Right atrium auricular region (tissue), 2 donors: ENCODE data around the gene MIDN. TPM values are rescaled to one million over a fixed set of nuclear protein-coding genes. Genes with fewer than 3 reads are reported as not detected.

ENCODE experiments used
- DNase-seq: peaks from one replicate; pipeline ENCODE4 v3.0.0-alpha.2; 2019; ENCODE audit warnings: low spot score
- H3K27ac ChIP-seq, 2 donors: fragments of 200-600 bp; sonication (generic); 1 replicate in 1 of 2; 2 replicates in 1 of 2; pipeline ENCODE4 v1.5.1; 2016 to 2019
- H3K27me3 ChIP-seq, 2 donors: fragments of 200-600 bp; sonication (generic); one replicate each; pipeline versions ENCODE4 v1.5.1 to v1.6.0; 2017 to 2019
- H3K36me3 ChIP-seq: fragments of 200-600 bp; sonication (generic); one replicate; pipeline ENCODE4 v1.5.1; 2016
- H3K4me1 ChIP-seq, 2 donors: fragments of 200-600 bp; sonication (generic); one replicate each; pipeline versions ENCODE4 v1.5.1 to v1.6.0; 2017 to 2019
- H3K4me3 ChIP-seq, 2 donors: fragments of 200-600 bp; sonication (generic); 1 replicate in 1 of 2; 2 replicates in 1 of 2; pipeline ENCODE4 v1.5.1; 2017 to 2019; ENCODE audit warnings: mild to moderate bottlenecking in 1 of 2, moderate library complexity in 1 of 2
- H3K9me3 ChIP-seq, 2 donors: fragments of 200-600 bp; sonication (generic); one replicate each; pipeline ENCODE4 v1.5.1; 2019
- total RNA-seq, 2 donors: library from RNA; depleted of rRNA; stranded (reverse); fragments of >200 nt; gene quantifications; one replicate each; pipeline ENCODE4 v1.1.0, GENCODE V29; 2016
- TF ChIP-seq, protein P1 (sequence below), 2 donors: fragments of 200-600 bp; sonication (generic); IDR thresholded peaks; one replicate each; pipeline ENCODE4 v1.5.1; 2019; ENCODE audit warnings: antibody characterized with exemption in 2 of 2

Gene MIDN
- total RNA-seq, 2 donors from 2014 or later: 42.1 to 42.2 TPM

DNA sequence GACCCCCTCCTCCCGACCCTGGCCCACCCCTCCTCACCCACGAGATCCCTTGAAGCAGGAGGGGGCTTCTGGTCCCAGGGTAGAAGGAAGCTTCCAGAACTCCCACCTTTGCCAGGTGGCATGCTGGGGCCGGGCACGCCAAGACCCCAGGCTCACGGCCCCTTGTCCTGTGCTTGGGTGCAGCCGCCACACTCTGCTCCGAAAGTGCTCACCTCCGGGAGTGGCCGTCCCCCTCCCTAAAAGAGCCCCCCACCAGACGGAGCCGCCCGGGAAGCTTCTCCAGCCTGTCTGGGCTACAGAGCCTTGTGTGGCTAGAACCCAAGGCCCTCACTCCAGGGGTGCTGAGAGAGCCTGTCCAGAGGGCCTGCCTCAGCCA, 35.5 kb downstream of the MIDN start:
- TF ChIP-seq, protein P1, sequence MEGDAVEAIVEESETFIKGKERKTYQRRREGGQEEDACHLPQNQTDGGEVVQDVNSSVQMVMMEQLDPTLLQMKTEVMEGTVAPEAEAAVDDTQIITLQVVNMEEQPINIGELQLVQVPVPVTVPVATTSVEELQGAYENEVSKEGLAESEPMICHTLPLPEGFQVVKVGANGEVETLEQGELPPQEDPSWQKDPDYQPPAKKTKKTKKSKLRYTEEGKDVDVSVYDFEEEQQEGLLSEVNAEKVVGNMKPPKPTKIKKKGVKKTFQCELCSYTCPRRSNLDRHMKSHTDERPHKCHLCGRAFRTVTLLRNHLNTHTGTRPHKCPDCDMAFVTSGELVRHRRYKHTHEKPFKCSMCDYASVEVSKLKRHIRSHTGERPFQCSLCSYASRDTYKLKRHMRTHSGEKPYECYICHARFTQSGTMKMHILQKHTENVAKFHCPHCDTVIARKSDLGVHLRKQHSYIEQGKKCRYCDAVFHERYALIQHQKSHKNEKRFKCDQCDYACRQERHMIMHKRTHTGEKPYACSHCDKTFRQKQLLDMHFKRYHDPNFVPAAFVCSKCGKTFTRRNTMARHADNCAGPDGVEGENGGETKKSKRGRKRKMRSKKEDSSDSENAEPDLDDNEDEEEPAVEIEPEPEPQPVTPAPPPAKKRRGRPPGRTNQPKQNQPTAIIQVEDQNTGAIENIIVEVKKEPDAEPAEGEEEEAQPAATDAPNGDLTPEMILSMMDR (IDR thresholded peaks at IDR 0.05): no peak
- DNase-seq: no peak
- Histone ChIP-seq H3K9me3 (no peaks in the 10 kb centered on the region), H3K36me3 (peaks cover 6% of the 10 kb centered on the region), H3K4me1 (peaks cover 0 to 6% of the 10 kb centered on the region in 2 donors), H3K27ac (no peak overlapping the region), H3K27me3 (peaks cover 8 to 28% of the 10 kb centered on the region in 2 donors), H3K4me3 (no peak overlapping the region)

- peaks cover 0 to 6% of the 10 kb centered on the region in 2 donors for H3K4me1 ChIP-seq
- H3K9me3 ChIP-seq: no peaks in the 10 kb centered on the region
- no peak for DNase-seq
- TF ChIP-seq, protein P1 (IDR thresholded peaks at IDR 0.05): no peak
- H3K27me3 ChIP-seq: peaks cover 8 to 28% of the 10 kb centered on the region in 2 donors
- H3K4me3 ChIP-seq: no peak overlapping the region
- H3K27ac ChIP-seq: no peak overlapping the region
- peaks cover under 1% of the 10 kb centered on the region for H3K36me3 ChIP-seq
Measured at GRCh38 chr19:1284293-1284978, 36.1 kb downstream of the MIDN start.

GRCh38 chr19:1284979-1285736, 36.8 kb downstream of the MIDN start:
- Histone ChIP-seq H3K27me3 (peaks cover 8 to 28% of the 10 kb centered on the region in 2 donors), H3K4me3 (no peak overlapping the region)

GRCh38 chr19:1285737-1286360, 37.5 kb downstream of the MIDN start, which contains the start of gene EFNA2:
TSS of gene EFNA2 (plus strand) at chr19:1285873. CDS start at chr19:1286169, 296 bp downstream.
- DNase-seq: no peak
- no peak within 1 kb of the TSS for H3K4me3 ChIP-seq
- H3K36me3 ChIP-seq: no peaks in the 10 kb centered on the region
- H3K27ac ChIP-seq: no peak within 1 kb of the TSS
- peaks cover 8 to 28% of the 10 kb centered on the region in 2 donors for H3K27me3 ChIP-seq
- no peaks in the 10 kb centered on the region for H3K9me3 ChIP-seq
- peaks cover 0 to 6% of the 10 kb centered on the region in 2 donors for H3K4me1 ChIP-seq
- TF ChIP-seq, protein P1 (IDR thresholded peaks at IDR 0.05): no peak

More at GRCh38 chr19:1284979-1285736, 36.8 kb downstream of the MIDN start:
- Histone ChIP-seq H3K36me3 (no peaks in the 10 kb centered on the region), H3K27ac (no peak overlapping the region), H3K9me3 (no peaks in the 10 kb centered on the region), H3K4me1 (peaks cover 0 to 6% of the 10 kb centered on the region in 2 donors)
- DNase-seq: no peak
- TF ChIP-seq, protein P1 (IDR thresholded peaks at IDR 0.05): no peak

DNA sequence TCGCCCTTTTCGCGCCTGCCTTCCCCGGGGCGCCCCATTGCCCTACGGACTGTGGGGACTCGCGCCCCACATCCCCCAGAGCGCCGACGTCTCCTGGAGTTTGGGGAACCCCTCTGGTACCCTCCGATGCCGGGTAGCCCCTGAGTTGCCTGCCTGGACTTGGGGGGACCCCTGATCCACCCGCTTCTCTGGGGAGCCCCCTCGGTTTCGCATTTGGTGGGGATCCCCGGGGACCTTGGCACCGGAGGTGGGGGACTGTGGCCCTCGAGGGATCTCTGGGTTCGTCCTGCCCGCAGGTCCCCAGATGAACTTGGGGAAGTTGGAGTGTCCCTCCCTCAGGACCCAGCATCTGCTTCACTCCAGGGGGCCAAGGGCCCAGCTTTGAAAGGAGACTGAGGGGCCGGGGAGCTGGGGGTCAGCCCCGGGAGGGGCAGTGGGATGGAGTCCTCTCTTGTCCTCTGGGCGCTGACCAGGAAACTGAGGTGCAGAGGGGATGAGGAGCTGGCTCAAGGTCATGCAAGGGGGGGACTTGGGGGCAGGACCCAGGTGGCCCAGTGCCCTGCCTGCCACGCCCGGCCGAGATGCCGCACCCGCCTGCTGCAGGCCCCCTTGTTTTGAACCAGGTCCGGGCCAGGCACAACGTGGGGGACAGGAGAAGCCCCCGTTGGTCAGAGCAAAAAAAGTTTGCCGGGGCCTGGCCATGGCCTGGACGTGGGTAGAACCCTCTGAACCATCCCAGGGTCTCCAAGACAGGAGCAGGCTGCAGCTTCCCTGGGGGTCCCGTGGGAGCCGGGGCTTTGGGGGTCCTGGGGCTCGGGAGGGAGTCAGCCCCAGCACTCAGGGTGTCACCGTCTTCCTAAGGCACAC, 38.3 kb downstream of the MIDN start:
- H3K4me3 ChIP-seq: peak overlapping the region in 1 of 2 donors; percentile 3
- no peak for DNase-seq
- no peak overlapping the region for H3K27ac ChIP-seq

More for the DNA sequence above, 38.3 kb downstream of the MIDN start:
- Histone ChIP-seq H3K9me3 (no peaks in the 10 kb centered on the region), H3K27me3 (peaks cover 8 to 28% of the 10 kb centered on the region in 2 donors), H3K4me1 (peaks cover 0 to 6% of the 10 kb centered on the region in 2 donors), H3K36me3 (no peaks in the 10 kb centered on the region)
- TF ChIP-seq, protein P1 (IDR thresholded peaks at IDR 0.05): no peak
